Central memory CD8-positive, alpha-beta T cell (primary cell): ENCODE results near the gene CADM1.

Source experiments
- ATAC-seq: fragments of 150-1000 bp; cut with Tn5 transposase; replicated peaks from 2 replicates; pipeline ENCODE4 v1.10.0; 2022; ENCODE audit warnings: mild to moderate bottlenecking, moderate FRiP score, moderate number of reproducible peaks; ENCODE audit not compliant: poor library complexity, severe bottlenecking; ENCODE audit errors: extremely low read depth
- DNase-seq, 2 donors: peaks; one replicate each; pipeline ENCODE4 v3.0.0; 2021; ENCODE audit warnings: low spot score in 2 of 2
- H3K27ac Mint-ChIP-seq: one replicate; pipeline ENCODE4 v1.8.0; 2022; ENCODE audit warnings: low read depth, mild to moderate bottlenecking, moderate library complexity, mixed read lengths
- H3K27me3 Mint-ChIP-seq: one replicate; pipeline ENCODE4 v1.8.0; 2022; ENCODE audit warnings: mixed read lengths
- H3K36me3 Mint-ChIP-seq: one replicate; pipeline ENCODE4 v1.8.0; 2022; ENCODE audit warnings: mild to moderate bottlenecking, moderate library complexity, mixed read lengths; ENCODE audit not compliant: insufficient read depth
- H3K4me1 Mint-ChIP-seq: one replicate; pipeline ENCODE4 v1.8.0; 2022; ENCODE audit warnings: mixed read lengths
- H3K4me3 Mint-ChIP-seq: one replicate; pipeline ENCODE4 v1.8.0; 2022; ENCODE audit warnings: mild to moderate bottlenecking, moderate library complexity, mixed read lengths
- H3K9me3 Mint-ChIP-seq: one replicate; pipeline ENCODE4 v1.8.0; 2022; ENCODE audit warnings: mixed read lengths

Gene CADM1

DNA sequence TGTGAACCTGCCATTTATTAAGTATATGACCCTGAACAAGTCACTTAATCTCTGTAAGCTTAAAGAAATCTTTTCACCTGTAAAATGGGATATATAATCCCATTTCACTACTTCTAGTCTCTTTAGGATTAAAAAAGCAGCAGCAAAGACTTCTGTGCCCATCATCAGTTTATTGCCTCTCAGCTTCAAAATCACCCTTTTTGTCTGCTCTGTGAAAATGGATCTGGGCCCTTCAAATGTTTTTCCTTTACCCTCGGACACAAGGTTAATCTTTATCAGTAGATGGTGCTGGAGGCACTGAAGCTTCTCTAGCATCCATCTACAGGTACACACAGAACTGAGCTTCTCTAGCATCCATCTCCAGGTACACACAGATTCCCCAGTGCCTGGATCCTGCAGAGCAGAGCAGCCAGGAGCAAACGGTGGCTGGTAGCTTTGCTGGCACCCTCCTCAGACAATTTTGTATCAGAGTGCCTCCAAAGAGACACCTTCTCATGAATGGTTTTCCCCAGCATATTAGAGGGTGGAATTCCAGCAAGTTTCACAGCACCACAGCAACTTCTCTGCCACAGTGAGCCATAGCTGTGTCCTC is 56.8 kb downstream of the CADM1 start:
- peaks cover 9% of the 10 kb centered on the region for H3K9me3 Mint-ChIP-seq
- no peak overlapping the region for H3K27ac Mint-ChIP-seq
- H3K27me3 Mint-ChIP-seq: peaks cover 33% of the 10 kb centered on the region
- H3K36me3 Mint-ChIP-seq: no peaks in the 10 kb centered on the region
- DNase-seq (no peak), ATAC-seq (no peak)
- H3K4me3 Mint-ChIP-seq: no peak overlapping the region
- no peaks in the 10 kb centered on the region for H3K4me1 Mint-ChIP-seq

DNA sequence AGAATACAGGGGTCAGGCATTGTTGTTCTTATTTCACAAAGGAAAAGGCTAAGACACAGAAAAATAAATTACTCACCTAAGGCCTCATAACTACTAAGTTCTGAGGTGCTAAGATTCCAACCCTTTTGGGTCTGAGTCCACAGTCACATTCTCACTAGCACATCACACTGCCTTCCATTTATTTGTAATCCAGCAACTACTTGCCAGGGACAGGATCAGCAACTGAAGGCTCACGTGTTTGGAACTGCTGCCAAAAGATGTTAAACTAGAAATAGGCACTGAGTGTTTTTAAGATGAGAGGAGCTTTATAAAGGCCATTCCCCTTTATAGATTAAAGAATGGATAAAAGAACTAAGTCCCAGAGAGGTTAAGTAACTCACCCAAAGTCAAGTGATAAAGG is 58.0 kb downstream of the CADM1 start:
- Mint-ChIP-seq H3K27me3 (peaks cover 21% of the 10 kb centered on the region), H3K27ac (no peak overlapping the region), H3K9me3 (peaks cover 9% of the 10 kb centered on the region), H3K4me1 (no peaks in the 10 kb centered on the region), H3K36me3 (no peaks in the 10 kb centered on the region), H3K4me3 (no peak overlapping the region)
- DNase-seq (no peak), ATAC-seq (no peak)

DNA sequence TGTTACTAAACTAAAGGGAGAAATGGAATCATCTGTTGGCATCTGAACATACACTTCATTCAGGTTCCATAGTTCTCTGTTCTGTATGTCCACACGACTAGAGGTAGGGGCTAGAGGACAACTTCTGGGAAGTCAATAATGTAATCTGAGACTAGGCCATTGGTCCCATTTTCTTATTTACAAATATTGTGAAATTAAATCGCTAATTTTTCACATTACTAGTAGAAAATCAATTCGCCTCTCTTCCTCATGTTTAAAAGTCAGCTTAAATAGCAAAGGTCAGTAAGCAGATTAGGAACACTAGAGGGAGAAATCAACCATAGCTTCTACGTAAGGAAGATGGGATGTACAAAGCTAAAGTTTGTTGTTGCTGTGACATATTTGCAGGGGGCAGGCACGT is 59.7 kb downstream of the CADM1 start:
- Mint-ChIP-seq H3K4me3 (no peak overlapping the region), H3K27ac (no peak overlapping the region), H3K4me1 (no peaks in the 10 kb centered on the region), H3K9me3 (peaks cover 9% of the 10 kb centered on the region), H3K27me3 (peaks cover 16% of the 10 kb centered on the region), H3K36me3 (no peaks in the 10 kb centered on the region)
- ATAC-seq (no peak), DNase-seq (no peak)

DNA sequence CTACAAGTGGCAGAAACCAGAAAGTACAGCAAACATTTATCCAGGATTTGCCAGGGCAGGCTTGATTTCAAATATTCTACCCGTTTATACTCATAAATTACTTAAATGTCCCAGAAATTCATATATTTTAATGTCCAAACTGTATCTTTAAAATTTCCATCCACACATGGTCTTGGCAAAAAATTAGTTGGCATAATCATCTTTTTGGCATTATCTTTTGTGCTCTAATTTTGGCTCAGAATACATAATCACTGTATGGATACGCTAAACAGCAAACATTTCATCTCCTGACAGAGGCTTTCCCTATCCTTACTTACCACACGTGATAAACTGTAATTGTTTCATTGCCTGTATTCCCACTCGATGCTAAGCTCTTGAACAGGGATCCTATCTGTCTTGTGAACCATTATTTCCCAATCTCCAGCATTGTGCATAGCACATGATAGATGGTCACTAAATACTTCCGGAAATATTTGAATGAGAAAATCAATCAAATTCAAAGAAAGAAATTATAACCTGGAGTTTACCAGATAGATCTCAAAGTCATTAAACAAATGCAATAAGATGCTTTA is 64.2 kb downstream of the CADM1 start:
- Mint-ChIP-seq H3K4me3 (no peak overlapping the region), H3K36me3 (no peaks in the 10 kb centered on the region), H3K27ac (no peak overlapping the region), H3K4me1 (no peaks in the 10 kb centered on the region), H3K9me3 (no peaks in the 10 kb centered on the region), H3K27me3 (peaks cover 26% of the 10 kb centered on the region)
- no peak for DNase-seq
- ATAC-seq: no peak

DNA sequence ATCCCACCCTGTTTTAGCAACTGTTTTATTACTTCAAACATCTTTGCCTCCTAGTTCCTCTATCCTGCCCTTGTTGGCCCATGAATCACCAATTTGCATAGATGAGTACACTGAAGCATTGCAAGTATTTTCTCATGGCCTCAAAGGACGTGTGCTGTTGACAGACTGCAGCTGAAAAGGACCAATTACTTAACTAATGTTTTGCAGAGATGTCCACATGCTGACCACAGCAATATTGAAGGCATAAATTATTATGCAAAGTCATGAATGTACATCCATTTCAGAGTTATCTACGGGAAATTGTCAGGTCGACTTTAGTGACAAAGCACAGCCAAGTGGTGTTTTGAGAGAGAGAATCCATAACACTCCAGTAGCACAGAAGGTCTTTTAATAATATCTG is 64.8 kb downstream of the CADM1 start:
- no peaks in the 10 kb centered on the region for H3K36me3 Mint-ChIP-seq
- no peaks in the 10 kb centered on the region for H3K4me1 Mint-ChIP-seq
- DNase-seq: no peak
- ATAC-seq: no peak
- no peaks in the 10 kb centered on the region for H3K9me3 Mint-ChIP-seq
- peaks cover 26% of the 10 kb centered on the region for H3K27me3 Mint-ChIP-seq
- H3K4me3 Mint-ChIP-seq: no peak overlapping the region
- H3K27ac Mint-ChIP-seq: no peak overlapping the region

DNA sequence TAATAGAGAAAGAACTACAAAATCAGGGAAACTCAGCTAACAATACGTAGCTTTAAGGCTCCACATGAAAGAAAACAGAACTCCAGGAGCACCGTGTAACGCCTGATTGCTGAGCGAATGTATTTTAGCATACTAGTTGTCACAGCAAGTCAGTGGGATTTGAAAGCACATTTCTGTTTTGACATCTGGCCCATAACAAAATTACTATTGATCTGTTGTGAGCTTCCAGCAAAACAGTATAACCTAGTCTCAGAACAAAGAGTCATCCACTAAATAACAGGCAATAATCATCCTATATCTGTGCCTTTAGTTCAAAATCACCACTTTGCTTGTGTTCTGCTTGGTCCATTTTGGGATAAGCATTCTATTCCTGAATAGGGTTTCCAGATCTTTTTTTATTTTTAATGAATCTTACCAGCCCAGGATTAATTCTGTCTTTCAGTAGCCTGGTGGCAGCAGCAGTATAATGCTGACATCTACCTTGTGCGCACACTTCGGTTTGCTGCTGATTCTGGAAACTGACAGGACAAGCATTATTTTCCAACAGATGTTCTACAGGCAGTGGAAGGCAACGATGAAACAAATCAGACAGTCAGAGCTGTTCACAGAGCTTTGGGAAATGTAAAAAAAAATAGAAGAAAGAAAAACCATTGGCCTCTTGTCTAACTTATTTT is 66.2 kb downstream of the CADM1 start:
- no peak overlapping the region for H3K4me3 Mint-ChIP-seq
- DNase-seq (no peak), ATAC-seq (no peak)
- H3K36me3 Mint-ChIP-seq: no peaks in the 10 kb centered on the region
- no peaks in the 10 kb centered on the region for H3K4me1 Mint-ChIP-seq
- H3K27ac Mint-ChIP-seq: no peak overlapping the region
- H3K9me3 Mint-ChIP-seq: no peaks in the 10 kb centered on the region
- H3K27me3 Mint-ChIP-seq: peaks cover 26% of the 10 kb centered on the region

DNA sequence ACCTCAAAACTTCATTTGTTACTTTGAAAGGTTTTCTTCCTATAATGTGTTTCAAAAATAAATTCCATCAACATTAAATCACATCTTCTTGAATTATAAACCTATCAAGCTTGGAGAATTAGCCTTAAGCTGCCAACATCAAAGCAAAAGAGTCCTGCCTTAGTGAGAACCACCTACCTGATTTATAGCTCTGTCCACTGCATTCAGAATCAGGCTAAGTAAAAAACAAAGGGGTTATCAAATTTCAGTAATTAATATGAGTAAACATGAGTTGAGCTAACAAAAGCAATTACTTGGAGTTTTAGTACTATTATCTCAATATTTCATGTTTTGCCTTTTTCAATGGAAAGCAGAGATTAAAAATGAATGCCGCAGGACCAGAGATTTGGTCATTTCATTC is 73.9 kb downstream of the CADM1 start:
- Mint-ChIP-seq H3K27me3 (peaks cover 14% of the 10 kb centered on the region), H3K4me1 (no peaks in the 10 kb centered on the region), H3K36me3 (no peaks in the 10 kb centered on the region), H3K4me3 (no peak overlapping the region), H3K27ac (no peak overlapping the region), H3K9me3 (no peaks in the 10 kb centered on the region)
- ATAC-seq (no peak), DNase-seq (no peak)

DNA sequence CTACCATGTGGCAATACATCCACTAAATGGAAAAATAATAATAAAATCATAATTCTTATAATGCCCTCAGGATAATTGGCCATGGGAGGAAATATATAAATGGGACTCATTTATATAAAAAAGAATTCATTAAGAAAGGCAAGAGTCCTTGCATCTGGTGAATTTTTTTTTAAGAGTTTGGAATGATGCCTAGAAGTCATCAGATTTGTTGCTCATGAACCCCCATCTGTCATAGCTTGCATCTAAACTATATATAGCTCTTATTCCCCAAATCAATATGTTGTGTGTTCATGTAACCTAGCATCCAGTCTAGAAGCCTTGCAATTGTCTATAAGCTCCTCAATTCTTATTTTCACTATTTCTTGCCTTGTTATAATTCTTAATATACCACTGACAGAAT is 75.9 kb downstream of the CADM1 start:
- no peak for DNase-seq
- ATAC-seq: no peak
- peaks cover 23% of the 10 kb centered on the region for H3K27me3 Mint-ChIP-seq
- H3K9me3 Mint-ChIP-seq: no peaks in the 10 kb centered on the region
- no peaks in the 10 kb centered on the region for H3K4me1 Mint-ChIP-seq
- H3K27ac Mint-ChIP-seq: no peak overlapping the region
- H3K4me3 Mint-ChIP-seq: no peak overlapping the region
- H3K36me3 Mint-ChIP-seq: no peaks in the 10 kb centered on the region

DNA sequence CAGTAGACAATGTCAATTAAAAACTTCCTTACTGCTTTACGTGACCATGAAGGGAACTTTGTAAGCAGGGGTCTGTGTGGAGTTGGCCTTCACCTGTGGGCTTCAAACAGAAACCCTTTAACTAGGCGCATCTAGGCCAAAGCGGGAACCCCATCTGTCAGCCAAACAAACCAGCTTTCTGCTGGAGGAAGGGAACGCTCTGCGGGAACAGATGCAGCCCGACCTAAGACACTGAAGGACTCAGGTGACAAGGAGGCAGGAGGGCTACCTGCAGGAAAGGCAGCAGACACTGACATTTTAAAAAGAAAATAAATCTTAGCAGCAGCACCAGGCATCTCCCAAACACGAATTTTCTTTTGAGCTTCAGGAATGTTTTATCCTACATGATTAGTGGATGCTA is 78.4 kb downstream of the CADM1 start:
- Mint-ChIP-seq H3K9me3 (no peaks in the 10 kb centered on the region), H3K36me3 (no peaks in the 10 kb centered on the region), H3K4me3 (no peak overlapping the region), H3K27me3 (peaks cover 23% of the 10 kb centered on the region), H3K27ac (no peak overlapping the region), H3K4me1 (no peaks in the 10 kb centered on the region)
- no peak for DNase-seq
- ATAC-seq: no peak

DNA sequence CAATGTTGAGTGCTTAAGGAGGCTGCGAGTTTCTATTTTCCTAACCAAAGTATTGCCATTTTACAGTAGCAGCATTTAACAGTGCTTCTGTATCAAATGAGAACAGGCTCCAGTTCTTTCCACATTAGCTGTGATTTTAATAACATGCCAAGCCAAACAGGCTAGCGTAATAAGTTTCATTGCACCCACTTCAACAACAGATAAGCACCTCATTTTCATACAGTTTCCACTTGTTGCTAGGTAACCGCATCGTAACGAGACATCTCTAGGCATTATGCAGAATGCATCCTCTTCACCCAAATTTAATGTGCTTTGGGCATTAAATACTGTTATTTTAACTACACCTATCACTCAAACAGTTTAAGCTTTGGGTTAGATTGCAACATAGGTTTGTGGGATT is 79.0 kb downstream of the CADM1 start:
- Mint-ChIP-seq H3K4me1 (no peaks in the 10 kb centered on the region), H3K27me3 (peaks cover 23% of the 10 kb centered on the region), H3K36me3 (no peaks in the 10 kb centered on the region), H3K27ac (no peak overlapping the region), H3K4me3 (no peak overlapping the region), H3K9me3 (no peaks in the 10 kb centered on the region)
- ATAC-seq: no peak
- no peak for DNase-seq

DNA sequence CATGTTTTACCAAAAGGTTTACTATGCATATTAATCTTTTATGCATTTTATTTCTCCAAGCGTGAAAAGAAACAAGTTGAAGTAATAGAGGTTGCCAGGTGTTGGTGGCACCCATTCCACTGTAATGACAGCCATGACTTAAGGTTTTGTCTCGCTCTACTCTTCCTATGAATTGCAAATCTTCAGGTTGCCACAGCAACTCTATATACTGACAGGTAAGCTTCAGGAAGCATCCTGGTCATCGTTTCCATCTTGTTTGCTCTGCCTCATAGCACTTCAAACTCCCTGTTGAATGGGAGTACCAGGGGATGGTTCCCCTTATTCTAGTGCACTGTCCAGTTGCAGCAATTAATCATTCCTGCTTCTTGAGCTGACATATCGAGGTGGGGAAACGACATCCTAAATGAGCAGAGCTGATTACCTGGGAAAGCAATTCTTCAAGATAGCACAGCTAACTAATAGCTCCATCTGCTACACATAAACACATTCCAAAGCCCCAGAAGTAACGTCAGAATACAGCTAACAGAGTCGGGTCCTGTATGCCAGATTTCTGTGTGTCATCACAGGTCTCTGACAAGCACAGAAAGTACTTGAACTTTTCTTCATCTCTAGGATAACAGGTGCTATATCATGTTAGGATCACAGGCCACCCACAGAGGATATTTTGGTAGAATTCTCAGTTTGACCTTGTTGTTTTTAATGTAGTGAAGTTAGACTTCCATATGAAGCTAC is 80.3 kb downstream of the CADM1 start:
- Mint-ChIP-seq H3K4me3 (no peak overlapping the region), H3K9me3 (no peaks in the 10 kb centered on the region), H3K27ac (no peak overlapping the region), H3K27me3 (peaks cover 23% of the 10 kb centered on the region), H3K36me3 (no peaks in the 10 kb centered on the region), H3K4me1 (no peaks in the 10 kb centered on the region)
- ATAC-seq (no peak), DNase-seq (no peak)

DNA sequence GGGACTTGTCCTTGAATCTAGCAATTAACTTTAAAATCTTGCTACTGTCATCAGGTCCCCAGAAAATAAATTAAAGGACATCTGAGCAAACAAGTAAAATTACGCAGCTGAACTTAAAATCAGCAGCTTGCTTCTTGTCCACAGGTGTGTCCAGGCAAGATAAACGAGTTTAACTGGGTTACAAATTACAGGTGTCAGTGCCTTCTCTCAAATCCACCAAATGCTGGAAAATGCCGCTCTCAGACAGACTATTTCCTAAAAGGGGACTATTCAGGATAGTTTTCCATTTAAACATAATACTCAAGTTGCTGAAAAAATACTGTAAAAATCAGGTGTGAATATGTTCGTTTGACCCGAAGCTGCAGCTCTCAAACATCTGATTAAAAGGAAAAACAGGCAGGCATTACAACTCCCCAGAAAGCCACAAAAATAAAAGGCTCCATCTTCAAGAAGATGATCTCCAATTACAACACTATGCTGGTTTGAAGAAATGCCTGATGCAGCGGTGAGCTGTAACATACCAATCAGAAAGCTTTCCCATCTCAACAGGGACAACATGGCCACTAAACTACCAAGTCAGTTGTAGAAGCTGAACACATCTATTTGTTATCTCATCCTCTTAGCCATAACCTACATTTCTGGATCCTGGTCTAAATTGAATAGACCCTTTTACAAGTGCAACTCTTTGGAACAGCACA is 82.1 kb downstream of the CADM1 start:
- Mint-ChIP-seq H3K9me3 (no peaks in the 10 kb centered on the region), H3K27ac (no peak overlapping the region), H3K27me3 (peaks cover 30% of the 10 kb centered on the region), H3K4me1 (no peaks in the 10 kb centered on the region), H3K4me3 (no peak overlapping the region), H3K36me3 (no peaks in the 10 kb centered on the region)
- no peak for ATAC-seq
- no peak for DNase-seq
